DOHH2 (cell line): ENCODE results near the gene AURKAIP1.

Experiments used
- CTCF ChIP-seq: fragments of 200-600 bp; sonication (generic); IDR thresholded peaks from one replicate; pipeline ENCODE4 v1.5.1; 2014; ENCODE audit warnings: antibody characterized with exemption, mild to moderate bottlenecking, low read depth, low read length; ENCODE audit not compliant: poor library complexity, severe bottlenecking
- EZH2phosphoT487 ChIP-seq: fragments of 200-600 bp; sonication (generic); IDR thresholded peaks from 2 replicates; pipeline ENCODE4 v1.6.1; 2017; ENCODE audit warnings: borderline replicate concordance, mild to moderate bottlenecking, antibody characterized with exemption, low read length, moderate library complexity, mixed read lengths

- TF ChIP-seq CTCF (no peak), EZH2phosphoT487 (no peak)
These were observed 29.6 kb downstream of the AURKAIP1 start for GRCh38 chr1:1345384-1345783.
